WTC11 (cell line): Measurements from ENCODE around the gene ETV7. TPM values are rescaled to one million over a fixed set of nuclear protein-coding genes. Genes with fewer than 3 reads are reported as not detected.

Experiments used
- ATAC-seq: fragments of 200-7000 bp; cut with Tn5 transposase; 2 replicates; pipeline ENCODE4 v1.10.0; 2021; ENCODE audit warnings: mild to moderate bottlenecking, moderate library complexity
- Bru-seq: library from RNA; stranded (reverse); fragments of 400-500 nt; gene quantifications from one replicate; lab custom pipeline; 2021; lab: Mats Ljungman, UMichigan
- CTCF ChIA-PET: fragments of 300-600 bp; sonication (Branson Sonifier 250); formaldehyde crosslinking; loops from one replicate; lab custom pipeline; 2021; ENCODE audit warnings: antibody characterized with exemption; lab: Charles Lee
- POLR2A ChIA-PET: fragments of 350-600 bp; sonication (Branson Sonifier 250); formaldehyde crosslinking; loops from one replicate; lab custom pipeline; 2021; ENCODE audit warnings: antibody characterized with exemption; lab: Charles Lee
- DNase-seq: peaks from one replicate; pipeline ENCODE4 v3.0.0; 2021; ENCODE audit warnings: low spot score
- H3K27ac Mint-ChIP-seq: 2 replicates; pipeline ENCODE4 v1.8.0; 2021; ENCODE audit warnings: mixed read lengths
- H3K27me3 Mint-ChIP-seq: 2 replicates; pipeline ENCODE4 v1.8.0; 2021; ENCODE audit warnings: low read depth, mild to moderate bottlenecking, moderate library complexity, mixed read lengths
- H3K36me3 Mint-ChIP-seq: 2 replicates; pipeline ENCODE4 v1.8.0; 2021; ENCODE audit warnings: mixed read lengths
- H3K4me1 Mint-ChIP-seq: 2 replicates; pipeline ENCODE4 v1.8.0; 2022; ENCODE audit warnings: mixed read lengths
- H3K4me3 Mint-ChIP-seq: 2 replicates; pipeline ENCODE4 v1.8.0; 2021; ENCODE audit warnings: mild to moderate bottlenecking, moderate library complexity, mixed read lengths
- H3K9me3 Mint-ChIP-seq: 2 replicates; pipeline ENCODE4 v1.8.0; 2021; ENCODE audit warnings: mixed read lengths
- ATF1 ChIP-seq: sonication (generic); formaldehyde crosslinking; IDR thresholded peaks from 2 replicates; pipeline ENCODE4 v1.8.1; 2023; ENCODE audit warnings: mild to moderate bottlenecking, moderate library complexity, missing genetic modification reagents
- JAZF1 ChIP-seq: fragments of 250-450 bp; sonication (Bioruptor Pico); IDR thresholded peaks from 2 replicates; pipeline ENCODE4 v1.9.0; 2021; ENCODE audit warnings: moderate library complexity, mild to moderate bottlenecking, inconsistent platforms
- KAT7 ChIP-seq: sonication (generic); formaldehyde crosslinking; IDR thresholded peaks from 2 replicates; pipeline ENCODE4 v1.8.1; 2023; ENCODE audit warnings: missing genetic modification reagents, mild to moderate bottlenecking, borderline replicate concordance
- NFYB ChIP-seq: sonication (generic); formaldehyde crosslinking; conservative IDR thresholded peaks from 2 replicates; pipeline ENCODE4 v1.8.0; 2022; ENCODE audit warnings: low read depth, missing genetic modification reagents
- RORB ChIP-seq: fragments of 250-450 bp; sonication (Bioruptor Pico); IDR thresholded peaks from 2 replicates; pipeline ENCODE4 v1.9.0; 2021; ENCODE audit warnings: mild to moderate bottlenecking
- TP53 ChIP-seq: sonication (generic); formaldehyde crosslinking; IDR thresholded peaks from 2 replicates; pipeline ENCODE4 v1.8.1; 2023; ENCODE audit warnings: mild to moderate bottlenecking, missing genetic modification reagents
- ZNF219 ChIP-seq: sonication (generic); formaldehyde crosslinking; IDR thresholded peaks from 2 replicates; pipeline ENCODE4 v1.8.0; 2023; ENCODE audit warnings: missing genetic modification reagents, mild to moderate bottlenecking, borderline replicate concordance
- ZNF416 ChIP-seq: fragments of 250-450 bp; sonication (Bioruptor Pico); IDR thresholded peaks from 2 replicates; pipeline ENCODE4 v1.9.0; 2021; ENCODE audit warnings: mild to moderate bottlenecking, inconsistent platforms
- long read RNA-seq, 3 experiments: library from RNA in 1 of 3; library from capped mRNA in 1 of 3; library from polyadenylated mRNA in 1 of 3; unstranded in 2 of 3; stranded (forward) in 1 of 3; transcript quantifications; one replicate each; pipeline ENCODE4 v2.0.0, GENCODE V29; 2021
- total RNA-seq: library from RNA; stranded (reverse); gene quantifications from 3 replicates; pipeline ENCODE4 v1.2.3, GENCODE V29; 2021
- TF ChIP-seq, protein P1 (sequence below): sonication (generic); formaldehyde crosslinking; conservative IDR thresholded peaks from 2 replicates; pipeline ENCODE4 v1.8.1; 2022; ENCODE audit warnings: mild to moderate bottlenecking, missing genetic modification reagents
- TF ChIP-seq, protein P2 (sequence below): sonication (generic); formaldehyde crosslinking; IDR thresholded peaks from 2 replicates; pipeline ENCODE4 v1.8.0; 2022; ENCODE audit warnings: mild to moderate bottlenecking, missing genetic modification reagents
- TF ChIP-seq, protein P3 (sequence below): sonication (generic); formaldehyde crosslinking; IDR thresholded peaks from 2 replicates; pipeline ENCODE4 v1.8.0; 2023; ENCODE audit warnings: missing genetic modification reagents, mild to moderate bottlenecking, borderline replicate concordance
- TF ChIP-seq, protein P4 (sequence below): sonication (generic); formaldehyde crosslinking; IDR thresholded peaks from 2 replicates; pipeline ENCODE4 v1.8.1; 2023; ENCODE audit warnings: mild to moderate bottlenecking, missing genetic modification reagents, borderline replicate concordance
- TF ChIP-seq, protein P5 (sequence below): sonication (generic); formaldehyde crosslinking; IDR thresholded peaks from 2 replicates; pipeline ENCODE4 v1.8.0; 2022; ENCODE audit warnings: mild to moderate bottlenecking, missing genetic modification reagents
- TF ChIP-seq, protein P6 (sequence below): sonication (generic); formaldehyde crosslinking; IDR thresholded peaks from 2 replicates; pipeline ENCODE4 v1.8.0; 2022; ENCODE audit warnings: mild to moderate bottlenecking, missing genetic modification reagents

ETV7 gene
- total RNA-seq, result 0.68 to 1.4 TPM (median 1.2 TPM) in 3 replicates
- percentile 24 among the genes with signal in this experiment for Bru-seq, nascent RNA
- long read RNA-seq, experiment 1, partial matches to known transcripts, result 0 of 3 reads
- long read RNA-seq, experiment 1, other reads (novel, unspliced or antisense), result 1 of 3 reads
- long read RNA-seq, experiment 2, partial matches to known transcripts, result 1 of 1 reads
- long read RNA-seq, experiment 2, other reads (novel, unspliced or antisense), result 0 of 1 reads
- long read RNA-seq, experiment 3, partial matches to known transcripts, result 0 of 3 reads
- long read RNA-seq, experiment 3, other reads (novel, unspliced or antisense), result 2 of 3 reads

DNA sequence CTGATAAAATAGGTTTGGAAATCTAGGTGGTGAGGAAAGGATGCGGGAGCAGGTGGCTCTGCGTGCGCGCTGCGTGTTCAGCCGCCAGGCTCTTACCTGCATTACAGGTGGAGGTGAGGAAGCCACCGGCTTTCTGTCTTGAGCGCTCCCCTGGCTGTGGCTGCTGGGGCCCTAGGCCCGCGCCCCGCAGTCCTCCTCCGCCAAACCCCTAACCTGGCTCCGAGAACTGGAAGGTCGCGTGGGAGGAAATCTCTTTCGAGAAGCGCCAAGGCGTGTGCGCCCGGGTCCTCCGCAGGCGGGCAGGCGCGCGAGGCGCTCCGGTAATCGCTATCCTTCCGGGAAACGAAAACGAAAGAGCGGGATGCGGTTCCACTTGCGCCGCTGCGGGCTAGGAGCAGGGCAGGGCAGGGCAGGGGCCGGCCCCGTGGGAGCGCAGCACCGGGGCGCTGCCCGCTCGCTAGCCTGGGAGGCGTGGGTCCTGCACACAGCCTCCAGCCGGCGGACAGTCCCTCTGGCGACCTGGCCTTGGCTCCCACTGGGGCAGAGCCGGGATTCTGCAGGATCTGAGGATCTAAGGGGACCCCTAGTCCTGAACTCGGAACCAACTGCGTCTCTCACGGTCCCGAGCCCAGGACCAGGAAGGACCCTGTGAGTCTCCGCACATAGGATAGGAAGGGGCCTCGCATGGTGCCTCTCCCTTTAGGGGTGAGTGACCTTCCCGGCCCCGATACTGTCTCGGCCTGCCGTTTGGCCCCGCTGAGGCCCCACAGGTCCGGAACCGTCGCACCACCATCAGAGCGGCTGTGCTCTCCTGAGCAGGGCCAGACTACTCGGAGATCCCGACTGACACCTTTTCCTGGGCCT lies at the start of gene ETV7:
Gene ETV7 (minus strand): TSS at position 230 of the 864 bp plus-strand sequence. CDS start 128 bp downstream, at position 102.
- Mint-ChIP-seq H3K9me3 (no peaks in the 10 kb centered on the region), H3K27ac (no peak within 1 kb of the TSS)
- POLR2A ChIA-PET, result no interaction called here
- TF ChIP-seq, protein P1, sequence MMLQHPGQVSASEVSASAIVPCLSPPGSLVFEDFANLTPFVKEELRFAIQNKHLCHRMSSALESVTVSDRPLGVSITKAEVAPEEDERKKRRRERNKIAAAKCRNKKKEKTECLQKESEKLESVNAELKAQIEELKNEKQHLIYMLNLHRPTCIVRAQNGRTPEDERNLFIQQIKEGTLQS, result no peak
- TF ChIP-seq JAZF1 (CRISPR knock-in tag), result no peak
- TF ChIP-seq, protein P2, sequence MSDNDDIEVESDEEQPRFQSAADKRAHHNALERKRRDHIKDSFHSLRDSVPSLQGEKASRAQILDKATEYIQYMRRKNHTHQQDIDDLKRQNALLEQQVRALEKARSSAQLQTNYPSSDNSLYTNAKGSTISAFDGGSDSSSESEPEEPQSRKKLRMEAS (CRISPR knock-in tag), result peak; percentile 51; the same call in 1 of the 2 replicates
- TF ChIP-seq NFYB (CRISPR knock-in tag), result no peak
- no peak for TF ChIP-seq ATF1 (CRISPR knock-in tag)
- 0 out of 2 replicates have a peak, but pooled peaks have one; percentile 53 for TF ChIP-seq TP53 (CRISPR knock-in tag)
- TF ChIP-seq KAT7 (CRISPR knock-in tag), result no peak
- TF ChIP-seq, protein P3, sequence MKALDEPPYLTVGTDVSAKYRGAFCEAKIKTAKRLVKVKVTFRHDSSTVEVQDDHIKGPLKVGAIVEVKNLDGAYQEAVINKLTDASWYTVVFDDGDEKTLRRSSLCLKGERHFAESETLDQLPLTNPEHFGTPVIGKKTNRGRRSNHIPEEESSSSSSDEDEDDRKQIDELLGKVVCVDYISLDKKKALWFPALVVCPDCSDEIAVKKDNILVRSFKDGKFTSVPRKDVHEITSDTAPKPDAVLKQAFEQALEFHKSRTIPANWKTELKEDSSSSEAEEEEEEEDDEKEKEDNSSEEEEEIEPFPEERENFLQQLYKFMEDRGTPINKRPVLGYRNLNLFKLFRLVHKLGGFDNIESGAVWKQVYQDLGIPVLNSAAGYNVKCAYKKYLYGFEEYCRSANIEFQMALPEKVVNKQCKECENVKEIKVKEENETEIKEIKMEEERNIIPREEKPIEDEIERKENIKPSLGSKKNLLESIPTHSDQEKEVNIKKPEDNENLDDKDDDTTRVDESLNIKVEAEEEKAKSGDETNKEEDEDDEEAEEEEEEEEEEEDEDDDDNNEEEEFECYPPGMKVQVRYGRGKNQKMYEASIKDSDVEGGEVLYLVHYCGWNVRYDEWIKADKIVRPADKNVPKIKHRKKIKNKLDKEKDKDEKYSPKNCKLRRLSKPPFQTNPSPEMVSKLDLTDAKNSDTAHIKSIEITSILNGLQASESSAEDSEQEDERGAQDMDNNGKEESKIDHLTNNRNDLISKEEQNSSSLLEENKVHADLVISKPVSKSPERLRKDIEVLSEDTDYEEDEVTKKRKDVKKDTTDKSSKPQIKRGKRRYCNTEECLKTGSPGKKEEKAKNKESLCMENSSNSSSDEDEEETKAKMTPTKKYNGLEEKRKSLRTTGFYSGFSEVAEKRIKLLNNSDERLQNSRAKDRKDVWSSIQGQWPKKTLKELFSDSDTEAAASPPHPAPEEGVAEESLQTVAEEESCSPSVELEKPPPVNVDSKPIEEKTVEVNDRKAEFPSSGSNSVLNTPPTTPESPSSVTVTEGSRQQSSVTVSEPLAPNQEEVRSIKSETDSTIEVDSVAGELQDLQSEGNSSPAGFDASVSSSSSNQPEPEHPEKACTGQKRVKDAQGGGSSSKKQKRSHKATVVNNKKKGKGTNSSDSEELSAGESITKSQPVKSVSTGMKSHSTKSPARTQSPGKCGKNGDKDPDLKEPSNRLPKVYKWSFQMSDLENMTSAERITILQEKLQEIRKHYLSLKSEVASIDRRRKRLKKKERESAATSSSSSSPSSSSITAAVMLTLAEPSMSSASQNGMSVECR (CRISPR knock-in tag), result peak; percentile 29; the same call in 1 of the 2 replicates
- TF ChIP-seq, protein P4, sequence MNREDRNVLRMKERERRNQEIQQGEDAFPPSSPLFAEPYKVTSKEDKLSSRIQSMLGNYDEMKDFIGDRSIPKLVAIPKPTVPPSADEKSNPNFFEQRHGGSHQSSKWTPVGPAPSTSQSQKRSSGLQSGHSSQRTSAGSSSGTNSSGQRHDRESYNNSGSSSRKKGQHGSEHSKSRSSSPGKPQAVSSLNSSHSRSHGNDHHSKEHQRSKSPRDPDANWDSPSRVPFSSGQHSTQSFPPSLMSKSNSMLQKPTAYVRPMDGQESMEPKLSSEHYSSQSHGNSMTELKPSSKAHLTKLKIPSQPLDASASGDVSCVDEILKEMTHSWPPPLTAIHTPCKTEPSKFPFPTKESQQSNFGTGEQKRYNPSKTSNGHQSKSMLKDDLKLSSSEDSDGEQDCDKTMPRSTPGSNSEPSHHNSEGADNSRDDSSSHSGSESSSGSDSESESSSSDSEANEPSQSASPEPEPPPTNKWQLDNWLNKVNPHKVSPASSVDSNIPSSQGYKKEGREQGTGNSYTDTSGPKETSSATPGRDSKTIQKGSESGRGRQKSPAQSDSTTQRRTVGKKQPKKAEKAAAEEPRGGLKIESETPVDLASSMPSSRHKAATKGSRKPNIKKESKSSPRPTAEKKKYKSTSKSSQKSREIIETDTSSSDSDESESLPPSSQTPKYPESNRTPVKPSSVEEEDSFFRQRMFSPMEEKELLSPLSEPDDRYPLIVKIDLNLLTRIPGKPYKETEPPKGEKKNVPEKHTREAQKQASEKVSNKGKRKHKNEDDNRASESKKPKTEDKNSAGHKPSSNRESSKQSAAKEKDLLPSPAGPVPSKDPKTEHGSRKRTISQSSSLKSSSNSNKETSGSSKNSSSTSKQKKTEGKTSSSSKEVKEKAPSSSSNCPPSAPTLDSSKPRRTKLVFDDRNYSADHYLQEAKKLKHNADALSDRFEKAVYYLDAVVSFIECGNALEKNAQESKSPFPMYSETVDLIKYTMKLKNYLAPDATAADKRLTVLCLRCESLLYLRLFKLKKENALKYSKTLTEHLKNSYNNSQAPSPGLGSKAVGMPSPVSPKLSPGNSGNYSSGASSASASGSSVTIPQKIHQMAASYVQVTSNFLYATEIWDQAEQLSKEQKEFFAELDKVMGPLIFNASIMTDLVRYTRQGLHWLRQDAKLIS (CRISPR knock-in tag), result no peak
- TF ChIP-seq, all 79 proteins: peak for 3
- Mint-ChIP-seq H3K4me1 (peaks cover 23% of the 10 kb centered on the region), H3K4me3 (peak within 1 kb of the TSS; percentile 81), H3K27me3 (peaks cover 56% of the 10 kb centered on the region), H3K36me3 (no peaks in the 10 kb centered on the region)
- ATAC-seq (peak; percentile 58), DNase-seq (peak; percentile 50)
- CTCF ChIA-PET, result interaction anchor here (0.8 to 1.3 kb wide), 3 partner anchors 17 to 47 kb away, joined by 3 to 10 read pairs (median 4); no protein-coding TSS in a partner anchor

DNA sequence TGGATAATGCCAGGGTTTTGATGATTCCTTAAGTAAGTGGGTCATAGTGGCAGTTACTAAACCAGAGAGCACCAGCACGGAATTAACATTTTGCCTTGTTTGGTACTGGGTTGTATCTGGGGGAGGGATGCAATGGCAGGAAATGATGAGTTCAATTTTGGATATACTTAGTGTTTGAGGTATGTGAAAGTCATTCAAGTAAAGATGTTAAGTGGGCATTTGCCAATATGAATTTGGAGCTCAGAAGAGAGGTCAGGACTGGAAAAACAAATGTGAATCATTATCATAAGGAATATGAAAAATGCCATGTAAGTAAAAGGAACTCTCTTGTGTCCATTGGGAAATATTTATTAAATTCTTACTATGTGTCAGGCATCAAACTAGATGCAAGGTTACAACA lies 49.0 kb upstream of the ETV7 start:
- H3K27ac Mint-ChIP-seq, result no peak overlapping the region
- ChIA-PET CTCF (no interaction called here), POLR2A (no interaction called here)
- no peaks in the 10 kb centered on the region for H3K9me3 Mint-ChIP-seq
- H3K4me3 Mint-ChIP-seq, result no peak overlapping the region
- H3K36me3 Mint-ChIP-seq, result no peaks in the 10 kb centered on the region
- no peaks in the 10 kb centered on the region for H3K27me3 Mint-ChIP-seq
- DNase-seq (no peak), ATAC-seq (no peak)
- H3K4me1 Mint-ChIP-seq, result peaks cover 7% of the 10 kb centered on the region
- no peak for TF ChIP-seq RORB (CRISPR knock-in tag)
- TF ChIP-seq ZNF416 (CRISPR knock-in tag), result no peak
- TF ChIP-seq, protein P5, sequence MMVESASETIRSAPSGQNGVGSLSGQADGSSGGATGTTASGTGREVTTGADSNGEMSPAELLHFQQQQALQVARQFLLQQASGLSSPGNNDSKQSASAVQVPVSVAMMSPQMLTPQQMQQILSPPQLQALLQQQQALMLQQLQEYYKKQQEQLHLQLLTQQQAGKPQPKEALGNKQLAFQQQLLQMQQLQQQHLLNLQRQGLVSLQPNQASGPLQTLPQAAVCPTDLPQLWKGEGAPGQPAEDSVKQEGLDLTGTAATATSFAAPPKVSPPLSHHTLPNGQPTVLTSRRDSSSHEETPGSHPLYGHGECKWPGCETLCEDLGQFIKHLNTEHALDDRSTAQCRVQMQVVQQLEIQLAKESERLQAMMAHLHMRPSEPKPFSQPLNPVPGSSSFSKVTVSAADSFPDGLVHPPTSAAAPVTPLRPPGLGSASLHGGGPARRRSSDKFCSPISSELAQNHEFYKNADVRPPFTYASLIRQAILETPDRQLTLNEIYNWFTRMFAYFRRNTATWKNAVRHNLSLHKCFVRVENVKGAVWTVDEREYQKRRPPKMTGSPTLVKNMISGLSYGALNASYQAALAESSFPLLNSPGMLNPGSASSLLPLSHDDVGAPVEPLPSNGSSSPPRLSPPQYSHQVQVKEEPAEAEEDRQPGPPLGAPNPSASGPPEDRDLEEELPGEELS (CRISPR knock-in tag), result no peak
- TF ChIP-seq, protein P6, sequence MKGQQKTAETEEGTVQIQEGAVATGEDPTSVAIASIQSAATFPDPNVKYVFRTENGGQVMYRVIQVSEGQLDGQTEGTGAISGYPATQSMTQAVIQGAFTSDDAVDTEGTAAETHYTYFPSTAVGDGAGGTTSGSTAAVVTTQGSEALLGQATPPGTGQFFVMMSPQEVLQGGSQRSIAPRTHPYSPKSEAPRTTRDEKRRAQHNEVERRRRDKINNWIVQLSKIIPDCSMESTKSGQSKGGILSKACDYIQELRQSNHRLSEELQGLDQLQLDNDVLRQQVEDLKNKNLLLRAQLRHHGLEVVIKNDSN (CRISPR knock-in tag), result no peak
- TF ChIP-seq, protein P4 (CRISPR knock-in tag), result no peak
- TF ChIP-seq, protein P1, result no peak
- TF ChIP-seq ZNF219, result no peak
